ES-I3 (cell line): ENCODE data around the gene SPATA31E1.

Experiments used
- H3K36me3 ChIP-seq: 2 replicates; pipeline ENCODE4 v1.6.1; 2013; ENCODE audit warnings: mild to moderate bottlenecking, low read length, control low read depth, moderate library complexity; ENCODE audit not compliant: insufficient read depth
- H3K4me1 ChIP-seq: 2 replicates; pipeline ENCODE4 v1.6.1; 2013; ENCODE audit warnings: mild to moderate bottlenecking, control low read depth, low read length; ENCODE audit not compliant: insufficient read depth
- H3K9ac ChIP-seq: 2 replicates; pipeline ENCODE4 v1.6.1; 2013; ENCODE audit warnings: low read depth, mild to moderate bottlenecking, low read length, moderate library complexity
- H3K9me3 ChIP-seq: 2 replicates; pipeline ENCODE4 v1.6.1; 2013; ENCODE audit warnings: mild to moderate bottlenecking, low read length, moderate library complexity; ENCODE audit not compliant: control insufficient read depth, insufficient read depth

Gene SPATA31E1

DNA sequence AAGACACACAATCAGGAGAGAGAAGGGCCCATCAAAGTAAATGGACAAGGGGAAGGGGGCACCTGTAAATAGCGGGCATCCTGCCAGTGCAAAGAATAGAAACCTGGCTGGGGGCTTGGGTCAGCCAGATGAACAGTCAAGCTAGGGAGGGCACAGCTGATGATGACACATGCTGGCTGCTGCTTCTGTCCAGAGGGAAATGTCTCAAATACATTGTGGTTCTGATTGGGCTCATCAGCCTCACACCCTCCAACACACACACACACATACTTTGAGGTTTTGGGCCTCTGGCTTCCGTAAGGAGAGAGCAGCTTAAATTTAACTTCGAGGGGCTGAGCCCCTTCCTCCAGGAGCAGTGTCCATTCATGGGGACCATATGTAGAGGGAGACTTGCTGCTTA is 27.6 kb upstream of the SPATA31E1 start:
- Histone ChIP-seq H3K9me3 (peaks cover 3% of the 10 kb centered on the region; the same call in 1 of the 2 replicates), H3K9ac (no peak overlapping the region), H3K4me1 (no peaks in the 10 kb centered on the region; the same call in 1 of the 2 replicates), H3K36me3 (no peaks in the 10 kb centered on the region)

DNA sequence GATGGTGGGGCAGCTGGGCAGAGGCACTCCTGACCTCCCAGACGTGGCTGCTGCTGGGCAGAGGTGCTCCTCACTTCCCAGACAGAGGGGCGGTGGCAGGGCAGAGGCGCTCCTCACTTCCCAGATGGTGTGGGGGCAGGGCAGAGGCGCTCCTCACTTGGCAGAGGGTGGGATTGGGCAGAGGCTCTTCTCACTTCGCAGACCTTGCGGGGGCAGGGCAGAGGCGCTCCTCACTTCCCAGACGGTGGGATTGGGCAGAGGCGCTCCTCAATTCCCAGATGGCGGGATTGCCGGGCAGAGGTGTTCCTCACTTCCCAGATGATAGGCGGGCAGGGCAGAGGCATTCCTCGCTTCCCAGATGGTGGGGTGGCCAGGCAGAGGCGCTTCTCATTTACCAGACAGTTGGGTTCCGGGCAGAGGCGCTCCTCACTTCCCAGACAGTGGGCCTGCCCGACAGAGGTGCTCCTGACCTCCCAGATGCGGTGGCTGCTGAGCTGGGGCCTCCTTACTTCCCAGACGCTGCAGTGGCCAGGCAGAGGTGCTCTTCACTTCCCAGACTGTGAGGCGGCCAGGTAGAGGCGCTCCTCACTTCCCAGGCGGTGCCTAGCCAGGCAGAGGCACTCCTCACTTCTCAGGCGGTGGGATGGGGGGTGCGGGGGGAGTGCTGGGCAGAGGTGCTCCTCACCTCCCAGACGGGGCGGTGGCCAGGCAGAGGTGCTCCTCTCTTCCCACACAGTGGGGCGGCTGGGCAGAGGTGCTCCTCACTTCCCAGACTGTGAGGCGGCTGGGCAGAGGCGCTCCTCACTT is 25.3 kb upstream of the SPATA31E1 start:
- Histone ChIP-seq H3K4me1 (no peaks in the 10 kb centered on the region; the same call in 1 of the 2 replicates), H3K36me3 (no peaks in the 10 kb centered on the region), H3K9ac (no peak overlapping the region)

DNA sequence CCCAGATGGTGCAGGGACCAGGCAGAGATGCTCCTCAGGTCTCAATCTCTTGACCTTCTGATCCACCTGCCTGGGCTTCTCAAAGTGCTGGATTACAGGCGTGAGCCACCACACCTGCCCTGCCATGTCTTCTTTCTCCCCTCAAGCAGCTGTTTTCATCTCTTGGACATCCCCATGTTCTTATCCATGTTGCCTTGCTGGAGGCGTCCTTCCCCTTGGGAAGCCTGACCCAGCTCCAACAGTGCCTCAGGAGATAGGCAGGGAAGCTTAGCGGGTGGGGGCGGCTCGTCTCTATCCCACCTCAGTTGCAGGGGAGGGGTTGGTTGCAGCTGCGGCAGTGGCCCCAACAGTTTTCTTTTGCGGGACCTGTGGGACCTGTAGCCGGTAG is 24.7 kb upstream of the SPATA31E1 start:
- no peak overlapping the region for H3K9ac ChIP-seq
- peaks cover 5% of the 10 kb centered on the region for H3K4me1 ChIP-seq
- H3K36me3 ChIP-seq, result no peaks in the 10 kb centered on the region
- H3K9me3 ChIP-seq, result peaks cover 3% of the 10 kb centered on the region

More for the DNA sequence above, 25.3 kb upstream of the SPATA31E1 start:
- H3K9me3 ChIP-seq, result peaks cover 3% of the 10 kb centered on the region

DNA sequence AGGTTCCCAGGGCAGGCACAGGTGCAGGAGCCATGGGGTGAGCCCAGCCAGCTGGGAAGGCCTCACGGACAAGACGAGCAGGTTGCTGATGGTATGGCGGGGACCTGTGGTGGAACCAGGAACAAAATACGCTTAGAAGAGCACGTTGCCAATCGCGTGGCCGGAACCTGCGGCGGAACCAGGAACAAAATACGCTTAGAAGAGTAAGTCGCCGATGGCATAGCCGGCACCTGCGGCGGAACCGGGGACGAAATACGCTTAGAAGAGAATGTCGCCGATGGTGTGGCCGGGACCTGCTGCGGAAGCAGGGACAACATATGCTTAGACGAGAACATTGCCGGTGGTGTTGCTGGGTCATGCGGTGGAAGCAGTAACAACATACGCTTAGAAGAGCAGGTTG is 23.5 kb upstream of the SPATA31E1 start:
- no peak overlapping the region for H3K9ac ChIP-seq
- H3K4me1 ChIP-seq, result peaks cover 10% of the 10 kb centered on the region
- no peaks in the 10 kb centered on the region for H3K36me3 ChIP-seq
- H3K9me3 ChIP-seq, result peaks cover 3% of the 10 kb centered on the region

DNA sequence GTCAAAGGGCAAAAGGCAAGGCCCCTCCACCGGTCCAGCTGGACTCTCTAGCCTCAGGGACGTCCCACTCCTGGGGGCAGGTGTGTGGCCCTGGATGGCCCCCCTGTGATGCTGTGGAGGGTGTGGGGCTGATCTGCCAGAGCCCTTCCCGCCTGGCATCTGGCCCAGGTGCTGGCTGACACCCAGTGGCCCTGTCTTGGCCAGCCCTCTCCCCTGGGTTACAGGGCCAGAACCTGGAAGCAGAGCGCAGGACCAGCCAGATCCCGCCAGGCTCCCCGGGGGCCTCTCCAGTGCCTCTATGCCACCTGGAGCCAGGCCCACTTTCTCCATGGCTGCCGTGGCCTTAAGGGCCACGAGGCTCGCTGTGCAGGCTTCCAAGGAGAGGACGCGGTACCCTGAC is 22.9 kb upstream of the SPATA31E1 start:
- H3K36me3 ChIP-seq, result no peaks in the 10 kb centered on the region
- H3K4me1 ChIP-seq, result peaks cover 10% of the 10 kb centered on the region
- H3K9ac ChIP-seq, result no peak overlapping the region
- peaks cover 3% of the 10 kb centered on the region for H3K9me3 ChIP-seq

DNA sequence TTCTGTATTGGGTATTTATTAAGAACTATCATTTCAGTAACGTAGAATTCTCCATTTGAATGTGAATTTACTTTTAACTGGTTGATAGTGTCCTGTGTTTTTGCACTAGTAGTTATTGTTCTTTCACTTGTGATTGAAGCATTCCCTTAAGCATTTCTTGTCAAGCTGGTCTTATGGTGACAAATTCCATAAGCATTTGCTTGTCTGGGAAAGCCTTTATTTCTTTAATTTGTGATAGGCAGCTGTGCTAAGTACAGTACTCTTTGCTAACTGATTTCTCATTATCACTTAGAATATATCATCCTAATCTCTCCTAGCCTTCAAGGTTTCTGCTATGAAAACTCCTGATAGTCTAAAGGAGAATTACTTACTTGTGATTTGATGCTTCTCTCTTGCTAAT is 21.3 kb upstream of the SPATA31E1 start:
- no peak overlapping the region for H3K9ac ChIP-seq
- H3K9me3 ChIP-seq, result peaks cover 3% of the 10 kb centered on the region
- H3K4me1 ChIP-seq, result peaks cover 10% of the 10 kb centered on the region
- no peaks in the 10 kb centered on the region for H3K36me3 ChIP-seq

DNA sequence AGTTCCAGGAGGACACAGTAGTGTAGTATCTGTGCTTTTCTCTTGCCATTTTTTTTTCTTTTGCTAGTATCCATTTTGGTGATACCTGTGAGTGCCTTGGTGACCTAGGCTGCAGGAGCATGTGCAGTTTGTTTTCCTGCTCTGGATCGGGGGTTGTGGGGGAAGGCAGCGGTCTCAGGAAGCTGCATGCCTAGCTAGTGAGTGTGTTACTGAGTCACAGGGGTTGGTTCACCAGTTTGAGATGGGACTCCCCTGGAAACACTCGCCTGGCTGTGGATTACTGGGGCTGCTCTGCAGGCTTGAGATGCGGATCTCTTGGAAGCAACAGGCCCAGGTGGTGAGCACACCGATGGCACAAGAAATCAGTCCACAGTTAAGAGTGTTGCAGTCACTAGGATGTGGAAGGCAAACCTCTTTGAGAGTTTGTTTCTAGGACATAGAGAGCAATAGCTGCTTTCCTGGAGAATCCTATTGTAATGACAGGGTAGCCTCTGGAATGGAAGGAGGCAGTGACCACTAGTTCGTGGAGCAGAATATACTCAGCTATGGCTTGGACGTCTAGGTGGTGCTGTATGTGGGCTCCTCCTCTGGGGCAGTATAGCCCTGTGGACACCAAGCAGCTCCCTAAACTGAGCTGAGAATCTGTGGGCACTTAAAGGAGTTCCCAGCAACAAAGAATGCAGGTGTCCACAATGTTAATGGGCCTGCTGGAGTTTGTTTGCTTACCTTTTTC is 20.0 kb upstream of the SPATA31E1 start:
- Histone ChIP-seq H3K4me1 (peaks cover 10% of the 10 kb centered on the region), H3K9ac (no peak overlapping the region), H3K9me3 (no peaks in the 10 kb centered on the region; the same call in 1 of the 2 replicates), H3K36me3 (no peaks in the 10 kb centered on the region)

DNA sequence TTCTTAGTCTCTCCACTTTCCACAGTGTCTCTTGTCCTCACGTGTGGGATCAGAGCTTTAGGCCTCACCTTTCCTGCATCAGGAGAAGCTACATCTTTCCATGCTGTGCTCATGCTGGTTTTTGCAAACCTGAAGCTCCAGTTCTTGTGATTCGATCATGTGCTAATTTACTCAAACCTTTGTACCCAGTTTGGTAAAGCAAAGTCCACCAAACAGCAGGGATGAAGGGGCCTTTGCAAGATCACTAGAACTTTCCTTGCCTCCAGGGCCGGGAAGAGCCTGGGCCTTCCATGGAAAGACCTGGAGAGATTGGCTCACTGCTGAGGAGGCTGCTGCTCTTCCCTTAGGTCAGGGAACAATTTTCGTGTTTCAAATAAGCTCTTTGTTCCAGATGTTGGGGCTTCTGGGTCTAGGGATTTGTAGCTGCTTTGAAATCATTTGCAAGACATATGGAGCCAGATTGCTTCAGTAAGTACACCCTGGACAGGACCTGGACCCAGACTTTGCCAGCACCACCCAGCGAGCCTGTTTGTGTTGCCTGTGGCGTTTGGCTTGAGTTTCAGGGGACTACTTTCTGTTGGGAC is 18.7 kb upstream of the SPATA31E1 start:
- Histone ChIP-seq H3K9ac (no peak overlapping the region), H3K4me1 (peaks cover 10% of the 10 kb centered on the region), H3K36me3 (no peaks in the 10 kb centered on the region), H3K9me3 (no peaks in the 10 kb centered on the region; the same call in 1 of the 2 replicates)

DNA sequence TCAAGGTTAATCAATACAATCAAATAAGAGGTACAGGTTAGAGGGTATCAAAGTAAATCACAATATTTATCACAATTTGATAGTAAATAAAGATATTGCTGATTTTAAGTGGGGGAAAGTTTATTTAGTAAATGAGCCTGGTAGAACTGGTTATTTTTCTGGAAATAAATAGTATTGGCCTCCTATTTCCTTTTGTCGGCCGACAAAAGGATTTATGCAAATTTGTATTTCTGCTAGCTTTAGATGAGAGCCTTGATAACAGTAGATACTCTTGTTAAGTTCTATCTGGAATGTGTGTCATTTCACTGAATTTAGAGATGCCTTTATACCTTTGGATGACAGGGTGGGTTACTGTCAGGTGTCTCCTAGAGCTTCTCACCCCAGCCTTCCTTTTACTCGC is 17.8 kb upstream of the SPATA31E1 start:
- H3K9ac ChIP-seq, result no peak overlapping the region
- H3K4me1 ChIP-seq, result peaks cover 10% of the 10 kb centered on the region
- H3K9me3 ChIP-seq, result no peaks in the 10 kb centered on the region; the same call in 1 of the 2 replicates
- no peaks in the 10 kb centered on the region for H3K36me3 ChIP-seq

DNA sequence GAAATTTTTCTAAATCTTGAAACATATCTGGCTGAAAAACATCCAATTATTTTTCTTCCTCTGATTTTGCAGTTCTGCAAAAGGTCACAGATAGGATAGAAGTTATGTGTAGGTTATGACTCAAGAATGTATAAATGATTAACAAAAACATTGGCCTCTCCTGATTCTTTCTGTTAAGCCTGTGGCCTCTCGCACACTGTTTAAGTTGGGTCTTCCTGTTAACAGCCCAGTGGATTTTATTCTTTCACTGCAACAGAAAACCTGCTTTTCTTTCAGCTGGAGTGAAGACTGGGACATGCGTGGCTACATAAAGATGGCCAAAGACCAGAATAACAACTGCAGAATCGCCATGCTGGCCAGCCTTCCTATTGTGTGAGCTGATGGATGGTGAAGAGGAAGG is 17.1 kb upstream of the SPATA31E1 start:
- Histone ChIP-seq H3K4me1 (peaks cover 10% of the 10 kb centered on the region), H3K9ac (no peak overlapping the region), H3K36me3 (no peaks in the 10 kb centered on the region), H3K9me3 (no peaks in the 10 kb centered on the region; the same call in 1 of the 2 replicates)

DNA sequence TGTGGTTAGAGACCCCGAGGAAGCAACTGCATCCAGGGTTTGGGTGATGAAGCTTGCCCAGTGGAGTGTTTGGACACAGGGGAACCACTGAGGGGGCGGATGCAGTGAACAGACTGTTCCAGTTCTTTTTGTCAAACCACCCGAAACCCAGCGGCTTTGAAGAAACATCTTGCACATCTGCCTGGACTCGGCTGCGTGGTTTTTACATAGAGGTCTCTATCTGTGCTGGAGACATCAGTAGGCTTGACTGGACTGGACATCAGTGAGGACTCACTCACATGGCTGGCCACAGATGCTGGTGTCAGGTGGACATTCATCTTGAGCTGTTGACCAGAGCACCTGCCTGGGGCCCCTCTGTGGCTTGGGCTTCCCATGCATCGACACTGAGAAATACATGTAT is 15.3 kb upstream of the SPATA31E1 start:
- Histone ChIP-seq H3K9ac (no peak overlapping the region), H3K9me3 (no peaks in the 10 kb centered on the region), H3K4me1 (peaks cover 10% of the 10 kb centered on the region), H3K36me3 (no peaks in the 10 kb centered on the region)

DNA sequence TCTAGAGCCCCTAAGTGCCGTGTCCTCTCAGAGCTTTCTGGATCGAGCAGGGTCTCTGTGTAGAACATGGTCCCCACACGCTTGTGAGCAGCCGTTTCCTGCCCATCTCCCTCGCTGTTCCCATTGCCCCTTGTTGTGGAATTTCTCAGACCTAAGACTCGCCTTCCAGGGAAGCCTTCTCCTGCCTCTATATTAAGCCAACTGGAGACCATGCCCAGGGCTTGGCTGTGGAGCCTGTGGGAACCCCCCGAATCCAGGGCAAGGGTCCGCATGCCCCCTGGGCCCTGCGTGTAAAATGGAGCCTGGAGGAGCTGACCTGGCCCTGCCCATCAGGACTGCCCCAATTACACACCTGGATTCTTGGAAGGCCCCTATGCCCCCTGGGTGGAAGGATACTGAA is 14.5 kb upstream of the SPATA31E1 start:
- H3K4me1 ChIP-seq, result peaks cover 2% of the 10 kb centered on the region; the same call in 1 of the 2 replicates
- no peak overlapping the region for H3K9ac ChIP-seq
- no peaks in the 10 kb centered on the region for H3K9me3 ChIP-seq
- H3K36me3 ChIP-seq, result no peaks in the 10 kb centered on the region

DNA sequence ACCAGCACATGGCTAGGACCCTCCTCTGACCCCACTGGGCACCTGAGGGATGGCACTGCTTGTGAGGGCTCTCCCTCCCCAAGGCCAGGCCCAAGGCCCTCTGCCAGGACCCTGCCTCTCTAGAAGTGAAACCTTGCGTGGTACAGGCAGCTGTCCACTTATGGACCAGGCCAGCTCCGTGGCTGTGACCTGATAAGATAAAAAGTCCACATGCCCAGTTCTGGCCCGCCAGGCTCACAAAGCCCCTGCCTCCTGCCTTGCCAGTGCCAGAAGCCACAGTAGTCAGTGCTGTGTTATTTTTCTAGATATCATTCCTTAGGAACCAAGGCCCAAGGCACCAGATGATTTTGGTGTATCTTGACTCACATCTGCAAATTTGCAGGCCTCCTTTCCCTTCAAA is 14.0 kb upstream of the SPATA31E1 start:
- no peaks in the 10 kb centered on the region for H3K4me1 ChIP-seq
- H3K9me3 ChIP-seq, result no peaks in the 10 kb centered on the region
- no peak overlapping the region for H3K9ac ChIP-seq
- H3K36me3 ChIP-seq, result no peaks in the 10 kb centered on the region

DNA sequence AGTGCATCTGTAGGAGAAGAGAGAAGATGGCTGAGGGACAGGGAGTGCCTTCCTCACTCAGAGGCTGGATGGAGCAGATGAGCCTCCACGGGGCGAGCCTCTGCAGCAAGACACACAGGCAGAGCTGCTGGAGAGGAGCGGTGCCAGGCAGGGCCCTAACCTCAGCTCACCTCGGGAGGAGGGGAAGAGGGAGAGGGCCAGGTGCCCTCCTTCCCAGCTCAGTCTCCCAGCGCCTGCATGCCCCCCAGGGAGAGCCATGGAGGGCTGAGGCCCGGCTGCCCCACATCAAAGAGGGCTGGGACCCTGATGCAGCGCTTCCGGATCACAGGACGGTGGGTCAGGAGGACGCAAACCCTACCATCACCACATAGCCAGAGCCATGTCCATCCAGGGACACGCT is 13.6 kb upstream of the SPATA31E1 start:
- Histone ChIP-seq H3K9ac (no peak overlapping the region), H3K36me3 (no peaks in the 10 kb centered on the region), H3K4me1 (no peaks in the 10 kb centered on the region), H3K9me3 (no peaks in the 10 kb centered on the region)
